GM18498 (cell line): ENCODE measurements around the gene CA12.

Experiments
- ATAC-seq: cut with Tn5 transposase; IDR thresholded peaks from one replicate; pipeline ENCODE4 v1.9.1; 2021; ENCODE audit warnings: mild to moderate bottlenecking, moderate library complexity; ENCODE audit not compliant: unreplicated experiment

Gene CA12

GRCh38 chr15:63402498-63403253 is 21.0 kb upstream of the CA12 start:
- ATAC-seq, result no peak

GRCh38 chr15:63401714-63402497 is 20.3 kb upstream of the CA12 start:
- ATAC-seq, result no peak

- no peak for ATAC-seq
These were observed 19.4 kb upstream of the CA12 start for GRCh38 chr15:63401078-63401477.

- no peak for ATAC-seq
These were observed 16.8 kb upstream of the CA12 start for GRCh38 chr15:63398456-63398855.

- ATAC-seq, result no peak
These were observed 14.7 kb upstream of the CA12 start for GRCh38 chr15:63396152-63396928.

GRCh38 chr15:63395730-63396151 is 14.1 kb upstream of the CA12 start:
- no peak for ATAC-seq

GRCh38 chr15:63392361-63393009 is 10.8 kb upstream of the CA12 start:
- no peak for ATAC-seq

GRCh38 chr15:63391669-63392360 is 10.2 kb upstream of the CA12 start:
- no peak for ATAC-seq

GRCh38 chr15:63390689-63391088 is 9.0 kb upstream of the CA12 start:
- ATAC-seq, result no peak

GRCh38 chr15:63389902-63390670 is 8.4 kb upstream of the CA12 start:
- no peak for ATAC-seq

- no peak for ATAC-seq
These were observed 6.9 kb upstream of the CA12 start for GRCh38 chr15:63388511-63388910.

- no peak for ATAC-seq
These were observed 6.3 kb upstream of the CA12 start for GRCh38 chr15:63387748-63388493.

GRCh38 chr15:63385911-63386531 is 4.4 kb upstream of the CA12 start:
- ATAC-seq, result no peak

GRCh38 chr15:63384906-63385305 is 3.3 kb upstream of the CA12 start:
- no peak for ATAC-seq

- no peak for ATAC-seq
These were observed 1.5 kb upstream of the CA12 start for GRCh38 chr15:63382966-63383710.

- no peak for ATAC-seq
These were observed 801 bp downstream of the CA12 start for GRCh38 chr15:63380808-63381282.

GRCh38 chr15:63380151-63380807 is 1.4 kb downstream of the CA12 start:
- ATAC-seq, result no peak
